HepG2 (cell line): Measurements from ENCODE around the gene C1RL. TPM values are rescaled to one million over a fixed set of nuclear protein-coding genes. Genes with fewer than 3 reads are reported as not detected.

Source experiments
- JDP2 ChIP-seq: sonication (generic); formaldehyde crosslinking; IDR thresholded peaks from 2 replicates; pipeline ENCODE4 v1.8.1; 2022; ENCODE audit warnings: missing genetic modification reagents, borderline replicate concordance
- MEIS1 ChIP-seq: sonication (generic); formaldehyde crosslinking; IDR thresholded peaks from 2 replicates; pipeline ENCODE4 v1.9.0; 2021; ENCODE audit warnings: mild to moderate bottlenecking, missing genetic modification reagents, moderate library complexity, borderline replicate concordance
- MYNN ChIP-seq: sonication (generic); formaldehyde crosslinking; IDR thresholded peaks from 2 replicates; pipeline ENCODE4 v1.4.0; 2020; ENCODE audit warnings: mild to moderate bottlenecking, low read depth, missing genetic modification reagents
- PTBP1 ChIP-seq: fragments of 200-400 bp; formaldehyde crosslinking; IDR thresholded peaks from 2 replicates; pipeline ENCODE4 v1.6.1; 2018; ENCODE audit warnings: low read length, low read depth; ENCODE audit not compliant: poor library complexity, severe bottlenecking
- TCF7 ChIP-seq: sonication (generic); IDR thresholded peaks from 2 replicates; pipeline ENCODE4 v1.6.1; 2016; ENCODE audit warnings: antibody characterized with exemption, low read depth
- XRCC5 ChIP-seq: fragments of 200-400 bp; formaldehyde crosslinking; optimal IDR thresholded peaks from 2 replicates; pipeline ENCODE3; 2017; ENCODE audit warnings: mild to moderate bottlenecking, low read length
- ZNF143 ChIP-seq: sonication (generic); formaldehyde crosslinking; IDR thresholded peaks from 2 replicates; pipeline ENCODE4 v1.4.0; 2020; ENCODE audit warnings: missing genetic modification reagents
- ZNF263 ChIP-seq: sonication (generic); formaldehyde crosslinking; IDR thresholded peaks from 2 replicates; pipeline ENCODE4 v1.4.0; 2020; ENCODE audit warnings: missing genetic modification reagents
- ZNF839 ChIP-seq: sonication (generic); formaldehyde crosslinking; IDR thresholded peaks from 2 replicates; pipeline ENCODE4 v1.4.0; 2020; ENCODE audit warnings: missing genetic modification reagents, mild to moderate bottlenecking, borderline replicate concordance
- polyA plus RNA-seq, 8 experiments: library from polyadenylated mRNA; depleted of rRNA in 3 of 8; stranded (reverse) in 7 of 8; unstranded in 1 of 8; fragments of >200 nt; fragmentation: Illumina TruSeq in 4 of 8; extraction: Trizol in 4 of 8; gene quantifications; 2 replicates each; pipeline versions ENCODE4 v1.2.1 to v1.2.3, GENCODE V29; 2011 to 2016; ENCODE audit warnings: low read depth in 4 of 8, missing spikeins in 1 of 8, mixed read lengths in 1 of 8; ENCODE audit not compliant: insufficient read depth in 1 of 8
- total RNA-seq, 5 experiments: library from RNA; depleted of rRNA; stranded (reverse); fragments of >200 nt; fragmentation: Illumina TruSeq; extraction: Trizol; gene quantifications; 2 replicates each; pipeline ENCODE4 v1.2.3, GENCODE V29; 2016; ENCODE audit warnings: low read depth in 1 of 5
- TF ChIP-seq, protein P1 (sequence below): IDR thresholded peaks from 2 replicates; pipeline ENCODE4 v1.4.0; 2020; ENCODE audit warnings: mild to moderate bottlenecking, missing genetic modification reagents
- TF ChIP-seq, protein P2 (sequence below): sonication (generic); formaldehyde crosslinking; conservative IDR thresholded peaks from 2 replicates; pipeline ENCODE4 v1.4.0; 2020; ENCODE audit warnings: missing genetic modification reagents
- TF ChIP-seq, protein P3 (sequence below): sonication (generic); formaldehyde crosslinking; IDR thresholded peaks from 2 replicates; pipeline ENCODE4 v1.4.0; 2020; ENCODE audit warnings: missing genetic modification reagents
- TF ChIP-seq, protein P4 (sequence below): sonication (generic); formaldehyde crosslinking; IDR thresholded peaks from 2 replicates; pipeline ENCODE4 v1.4.0; 2020; ENCODE audit warnings: missing genetic modification reagents, borderline replicate concordance

The C1RL gene
- total and polyA plus RNA-seq, 2 of the 13 experiments (the other 11 are each of a cell fraction or from before 2014, with no cell fraction given) = 28.9 to 53.1 TPM

DNA sequence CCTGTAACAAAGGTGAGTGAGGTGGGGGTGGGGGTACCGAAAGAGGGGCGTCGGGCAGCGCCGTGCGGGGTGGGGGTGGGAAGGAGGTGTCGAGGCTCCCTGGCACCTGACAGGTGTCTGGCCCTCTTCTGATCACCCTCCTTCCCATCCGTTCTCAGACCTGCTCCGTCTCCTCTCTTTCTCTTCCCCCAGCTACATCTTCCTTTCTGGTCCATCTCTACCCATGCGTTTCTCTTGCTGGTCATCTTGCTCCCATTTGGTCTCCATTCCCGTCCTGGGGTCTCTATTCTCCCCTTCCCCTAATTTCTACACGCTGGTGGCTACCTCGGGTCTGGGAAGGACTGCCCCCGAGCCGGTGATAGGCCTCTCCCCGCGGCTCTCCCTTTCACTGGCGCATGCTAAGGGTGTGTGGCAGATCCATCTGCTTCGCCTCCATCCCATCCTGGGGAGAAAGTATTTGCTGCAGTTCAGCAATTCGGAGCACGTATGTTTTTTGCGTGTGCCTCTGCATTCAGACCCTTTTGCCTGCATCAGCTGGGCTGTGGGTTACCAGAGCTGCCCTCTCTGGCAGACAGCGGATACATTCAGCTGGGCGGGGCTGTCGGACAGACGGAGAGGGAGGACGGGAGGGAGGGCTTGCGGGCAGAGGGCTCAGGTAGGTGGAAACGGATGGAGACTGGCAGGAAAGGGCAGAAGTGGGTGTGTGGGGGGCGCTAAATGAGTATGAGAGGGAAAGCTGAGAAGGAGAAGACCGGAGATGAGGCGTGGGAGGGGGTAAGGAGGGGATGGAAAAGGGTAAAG is 21.9 kb upstream of the C1RL start (continued):
- TF ChIP-seq, protein P1, sequence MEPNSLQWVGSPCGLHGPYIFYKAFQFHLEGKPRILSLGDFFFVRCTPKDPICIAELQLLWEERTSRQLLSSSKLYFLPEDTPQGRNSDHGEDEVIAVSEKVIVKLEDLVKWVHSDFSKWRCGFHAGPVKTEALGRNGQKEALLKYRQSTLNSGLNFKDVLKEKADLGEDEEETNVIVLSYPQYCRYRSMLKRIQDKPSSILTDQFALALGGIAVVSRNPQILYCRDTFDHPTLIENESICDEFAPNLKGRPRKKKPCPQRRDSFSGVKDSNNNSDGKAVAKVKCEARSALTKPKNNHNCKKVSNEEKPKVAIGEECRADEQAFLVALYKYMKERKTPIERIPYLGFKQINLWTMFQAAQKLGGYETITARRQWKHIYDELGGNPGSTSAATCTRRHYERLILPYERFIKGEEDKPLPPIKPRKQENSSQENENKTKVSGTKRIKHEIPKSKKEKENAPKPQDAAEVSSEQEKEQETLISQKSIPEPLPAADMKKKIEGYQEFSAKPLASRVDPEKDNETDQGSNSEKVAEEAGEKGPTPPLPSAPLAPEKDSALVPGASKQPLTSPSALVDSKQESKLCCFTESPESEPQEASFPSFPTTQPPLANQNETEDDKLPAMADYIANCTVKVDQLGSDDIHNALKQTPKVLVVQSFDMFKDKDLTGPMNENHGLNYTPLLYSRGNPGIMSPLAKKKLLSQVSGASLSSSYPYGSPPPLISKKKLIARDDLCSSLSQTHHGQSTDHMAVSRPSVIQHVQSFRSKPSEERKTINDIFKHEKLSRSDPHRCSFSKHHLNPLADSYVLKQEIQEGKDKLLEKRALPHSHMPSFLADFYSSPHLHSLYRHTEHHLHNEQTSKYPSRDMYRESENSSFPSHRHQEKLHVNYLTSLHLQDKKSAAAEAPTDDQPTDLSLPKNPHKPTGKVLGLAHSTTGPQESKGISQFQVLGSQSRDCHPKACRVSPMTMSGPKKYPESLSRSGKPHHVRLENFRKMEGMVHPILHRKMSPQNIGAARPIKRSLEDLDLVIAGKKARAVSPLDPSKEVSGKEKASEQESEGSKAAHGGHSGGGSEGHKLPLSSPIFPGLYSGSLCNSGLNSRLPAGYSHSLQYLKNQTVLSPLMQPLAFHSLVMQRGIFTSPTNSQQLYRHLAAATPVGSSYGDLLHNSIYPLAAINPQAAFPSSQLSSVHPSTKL (CRISPR knock-in tag) = no peak
- TF ChIP-seq XRCC5 (peak; percentile 50), ZNF143 (CRISPR knock-in tag) (no peak), JDP2 (CRISPR knock-in tag) (no peak), ZNF263 (CRISPR knock-in tag) (peak; percentile 79), TCF7 (no peak), PTBP1 (no peak), MYNN (CRISPR knock-in tag) (no peak), ZNF839 (CRISPR knock-in tag) (no peak), MEIS1 (CRISPR knock-in tag) (peak; percentile 18; the same call in 1 of the 2 replicates)
- TF ChIP-seq, protein P2, sequence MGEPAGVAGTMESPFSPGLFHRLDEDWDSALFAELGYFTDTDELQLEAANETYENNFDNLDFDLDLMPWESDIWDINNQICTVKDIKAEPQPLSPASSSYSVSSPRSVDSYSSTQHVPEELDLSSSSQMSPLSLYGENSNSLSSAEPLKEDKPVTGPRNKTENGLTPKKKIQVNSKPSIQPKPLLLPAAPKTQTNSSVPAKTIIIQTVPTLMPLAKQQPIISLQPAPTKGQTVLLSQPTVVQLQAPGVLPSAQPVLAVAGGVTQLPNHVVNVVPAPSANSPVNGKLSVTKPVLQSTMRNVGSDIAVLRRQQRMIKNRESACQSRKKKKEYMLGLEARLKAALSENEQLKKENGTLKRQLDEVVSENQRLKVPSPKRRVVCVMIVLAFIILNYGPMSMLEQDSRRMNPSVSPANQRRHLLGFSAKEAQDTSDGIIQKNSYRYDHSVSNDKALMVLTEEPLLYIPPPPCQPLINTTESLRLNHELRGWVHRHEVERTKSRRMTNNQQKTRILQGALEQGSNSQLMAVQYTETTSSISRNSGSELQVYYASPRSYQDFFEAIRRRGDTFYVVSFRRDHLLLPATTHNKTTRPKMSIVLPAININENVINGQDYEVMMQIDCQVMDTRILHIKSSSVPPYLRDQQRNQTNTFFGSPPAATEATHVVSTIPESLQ (CRISPR knock-in tag) = no peak
- TF ChIP-seq, protein P3, sequence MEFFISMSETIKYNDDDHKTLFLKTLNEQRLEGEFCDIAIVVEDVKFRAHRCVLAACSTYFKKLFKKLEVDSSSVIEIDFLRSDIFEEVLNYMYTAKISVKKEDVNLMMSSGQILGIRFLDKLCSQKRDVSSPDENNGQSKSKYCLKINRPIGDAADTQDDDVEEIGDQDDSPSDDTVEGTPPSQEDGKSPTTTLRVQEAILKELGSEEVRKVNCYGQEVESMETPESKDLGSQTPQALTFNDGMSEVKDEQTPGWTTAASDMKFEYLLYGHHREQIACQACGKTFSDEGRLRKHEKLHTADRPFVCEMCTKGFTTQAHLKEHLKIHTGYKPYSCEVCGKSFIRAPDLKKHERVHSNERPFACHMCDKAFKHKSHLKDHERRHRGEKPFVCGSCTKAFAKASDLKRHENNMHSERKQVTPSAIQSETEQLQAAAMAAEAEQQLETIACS (CRISPR knock-in tag) = no peak
- TF ChIP-seq, protein P4, sequence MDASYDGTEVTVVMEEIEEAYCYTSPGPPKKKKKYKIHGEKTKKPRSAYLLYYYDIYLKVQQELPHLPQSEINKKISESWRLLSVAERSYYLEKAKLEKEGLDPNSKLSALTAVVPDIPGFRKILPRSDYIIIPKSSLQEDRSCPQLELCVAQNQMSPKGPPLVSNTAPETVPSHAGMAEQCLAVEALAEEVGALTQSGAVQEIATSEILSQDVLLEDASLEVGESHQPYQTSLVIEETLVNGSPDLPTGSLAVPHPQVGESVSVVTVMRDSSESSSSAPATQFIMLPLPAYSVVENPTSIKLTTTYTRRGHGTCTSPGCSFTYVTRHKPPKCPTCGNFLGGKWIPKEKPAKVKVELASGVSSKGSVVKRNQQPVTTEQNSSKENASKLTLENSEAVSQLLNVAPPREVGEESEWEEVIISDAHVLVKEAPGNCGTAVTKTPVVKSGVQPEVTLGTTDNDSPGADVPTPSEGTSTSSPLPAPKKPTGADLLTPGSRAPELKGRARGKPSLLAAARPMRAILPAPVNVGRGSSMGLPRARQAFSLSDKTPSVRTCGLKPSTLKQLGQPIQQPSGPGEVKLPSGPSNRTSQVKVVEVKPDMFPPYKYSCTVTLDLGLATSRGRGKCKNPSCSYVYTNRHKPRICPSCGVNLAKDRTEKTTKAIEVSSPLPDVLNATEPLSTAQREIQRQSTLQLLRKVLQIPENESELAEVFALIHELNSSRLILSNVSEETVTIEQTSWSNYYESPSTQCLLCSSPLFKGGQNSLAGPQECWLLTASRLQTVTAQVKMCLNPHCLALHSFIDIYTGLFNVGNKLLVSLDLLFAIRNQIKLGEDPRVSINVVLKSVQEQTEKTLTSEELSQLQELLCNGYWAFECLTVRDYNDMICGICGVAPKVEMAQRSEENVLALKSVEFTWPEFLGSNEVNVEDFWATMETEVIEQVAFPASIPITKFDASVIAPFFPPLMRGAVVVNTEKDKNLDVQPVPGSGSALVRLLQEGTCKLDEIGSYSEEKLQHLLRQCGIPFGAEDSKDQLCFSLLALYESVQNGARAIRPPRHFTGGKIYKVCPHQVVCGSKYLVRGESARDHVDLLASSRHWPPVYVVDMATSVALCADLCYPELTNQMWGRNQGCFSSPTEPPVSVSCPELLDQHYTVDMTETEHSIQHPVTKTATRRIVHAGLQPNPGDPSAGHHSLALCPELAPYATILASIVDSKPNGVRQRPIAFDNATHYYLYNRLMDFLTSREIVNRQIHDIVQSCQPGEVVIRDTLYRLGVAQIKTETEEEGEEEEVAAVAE = no peak
